UCSD-AML1 (cell line): ENCODE measurements around the gene TOR1B.
"Not testable (repeated sequence)": the region's sequence is repeated elsewhere in the genome, so short reads cannot be mapped to it uniquely, and the experiment has no call there.

Experiments
- DNase-seq: peaks from one replicate; lab custom pipeline; 2025; ENCODE audit not compliant: unreplicated experiment; lab: John Stamatoyannopoulos, UW

TOR1B gene

GRCh38 chr9:129776566-129776937, 26.4 kb upstream of the TOR1B start:
- no peak for DNase-seq

GRCh38 chr9:129776938-129777768, 25.8 kb upstream of the TOR1B start:
- peak; percentile 92 for DNase-seq

GRCh38 chr9:129777769-129778130, 25.2 kb upstream of the TOR1B start:
- DNase-seq: no peak

- no peak for DNase-seq
Measured at GRCh38 chr9:129778469-129778868, 24.5 kb upstream of the TOR1B start.

GRCh38 chr9:129779560-129780190, 23.3 kb upstream of the TOR1B start:
- DNase-seq: no peak

GRCh38 chr9:129781131-129781530, 21.9 kb upstream of the TOR1B start:
- no peak for DNase-seq

GRCh38 chr9:129781981-129782380, 21.0 kb upstream of the TOR1B start:
- DNase-seq: no peak

GRCh38 chr9:129783516-129784361, 19.2 kb upstream of the TOR1B start:
- peak; percentile 51 for DNase-seq

- DNase-seq: not testable (repeated sequence)
Measured at GRCh38 chr9:129784970-129785369, 18.0 kb upstream of the TOR1B start.

- no peak for DNase-seq
Measured at GRCh38 chr9:129785866-129786265, 17.1 kb upstream of the TOR1B start.

GRCh38 chr9:129786481-129786880, 16.5 kb upstream of the TOR1B start:
- no peak for DNase-seq

- no peak for DNase-seq
Measured at GRCh38 chr9:129794549-129794948, 8.4 kb upstream of the TOR1B start.

GRCh38 chr9:129796029-129796428, 7.0 kb upstream of the TOR1B start:
- DNase-seq: not testable (repeated sequence)

GRCh38 chr9:129798973-129799372, 4.0 kb upstream of the TOR1B start:
- DNase-seq: no peak

- DNase-seq: no peak
Measured at GRCh38 chr9:129801504-129801903, 1.5 kb upstream of the TOR1B start.

- DNase-seq: no peak
Measured at GRCh38 chr9:129803676-129804060, 684 bp downstream of the TOR1B start.

GRCh38 chr9:129806061-129806460, 3.1 kb downstream of the TOR1B start:
- no peak for DNase-seq

- DNase-seq: no peak
Measured at GRCh38 chr9:129809346-129809745, 6.4 kb downstream of the TOR1B start.

- no peak for DNase-seq
Measured at GRCh38 chr9:129810116-129810515, 7.1 kb downstream of the TOR1B start.

GRCh38 chr9:129810788-129811187, 7.8 kb downstream of the TOR1B start:
- DNase-seq: no peak

- DNase-seq: no peak
Measured at GRCh38 chr9:129811967-129812363, 9.0 kb downstream of the TOR1B start.

- DNase-seq: no peak
Measured at GRCh38 chr9:129812385-129812784, 9.4 kb downstream of the TOR1B start.
